ENCODE measurements around the gene ELANE.

GRCh38 chr19:831407-832369 lies 20.4 kb upstream of the ELANE start:
- TF ChIP-seq CTCF (IDR thresholded peaks at IDR 0.05 in 8 of 11, conservative IDR thresholded peaks at IDR 0.05 in 3 of 11): no peak
- no peak for TF ChIP-seq POLR2A (IDR thresholded peaks at IDR 0.05)
